Measurements from ENCODE around the gene GBE1. TPM values are rescaled to one million over a fixed set of nuclear protein-coding genes. Genes with fewer than 3 reads are reported as not detected.

The GBE1 gene
- total RNA-seq, 1 experiment from 2014 or later, result 9.2 TPM

DNA sequence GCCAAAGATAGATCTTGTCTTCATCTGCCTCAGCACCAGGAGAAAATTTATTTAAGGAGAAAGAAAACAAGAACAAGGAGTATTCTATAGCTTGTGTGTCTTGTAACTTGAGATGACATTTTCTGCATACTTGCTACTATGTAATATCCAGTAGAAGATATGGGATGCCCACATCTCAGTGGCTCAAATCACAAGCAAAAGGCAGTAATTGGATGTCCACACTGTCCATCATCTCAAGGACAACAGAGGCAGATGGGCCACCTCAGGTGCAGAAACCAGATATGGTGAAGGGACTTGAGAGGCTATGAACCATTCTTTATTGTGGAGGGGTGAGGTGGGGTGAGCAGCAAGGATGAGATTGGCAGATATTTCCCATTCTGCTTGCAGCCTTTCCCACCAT lies 309.0 kb downstream of the GBE1 start:
- DNase-seq (ENCODE audit: low spot score), result no peak
- Mint-ChIP-seq H3K4me3 (no peak overlapping the region), H3K9me3 (no peaks in the 10 kb centered on the region), H3K27me3 (ENCODE audit: low read depth) (no peaks in the 10 kb centered on the region), H3K36me3 (no peaks in the 10 kb centered on the region), H3K27ac (no peak overlapping the region), H3K4me1 (peaks cover 12% of the 10 kb centered on the region)
- CTCF ChIA-PET, result no interaction called here
- ATAC-seq, result no peak
- POLR2A ChIA-PET, result no interaction called here
- TF ChIP-seq, protein P1, sequence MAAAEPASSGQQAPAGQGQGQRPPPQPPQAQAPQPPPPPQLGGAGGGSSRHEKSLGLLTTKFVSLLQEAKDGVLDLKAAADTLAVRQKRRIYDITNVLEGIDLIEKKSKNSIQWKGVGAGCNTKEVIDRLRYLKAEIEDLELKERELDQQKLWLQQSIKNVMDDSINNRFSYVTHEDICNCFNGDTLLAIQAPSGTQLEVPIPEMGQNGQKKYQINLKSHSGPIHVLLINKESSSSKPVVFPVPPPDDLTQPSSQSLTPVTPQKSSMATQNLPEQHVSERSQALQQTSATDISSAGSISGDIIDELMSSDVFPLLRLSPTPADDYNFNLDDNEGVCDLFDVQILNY (CRISPR knock-in tag; IDR thresholded peaks at IDR 0.05), result no peak
- TF ChIP-seq ZNF138 (CRISPR knock-in tag; conservative IDR thresholded peaks at IDR 0.05) (no peak), TCF7 (CRISPR knock-in tag; IDR thresholded peaks at IDR 0.05; ENCODE audit: low read depth) (no peak), ELF4 (CRISPR knock-in tag; IDR thresholded peaks at IDR 0.05; ENCODE audit: low read depth) (no peak), SP1 (CRISPR knock-in tag; conservative IDR thresholded peaks at IDR 0.05) (no peak), ESRRA (CRISPR knock-in tag; IDR thresholded peaks at IDR 0.05; ENCODE audit: borderline replicate concordance) (no peak), RORB (CRISPR knock-in tag; IDR thresholded peaks at IDR 0.05) (no peak), GRHL2 (CRISPR knock-in tag; IDR thresholded peaks at IDR 0.05; ENCODE audit: insufficient replicate concordance, severe bottlenecking) (no peak), NFYB (CRISPR knock-in tag; conservative IDR thresholded peaks at IDR 0.05; ENCODE audit: low read depth) (no peak), PRRX2 (CRISPR knock-in tag; IDR thresholded peaks at IDR 0.05) (no peak), EMX1 (CRISPR knock-in tag; IDR thresholded peaks at IDR 0.05) (no peak)
- TF ChIP-seq, protein P2, sequence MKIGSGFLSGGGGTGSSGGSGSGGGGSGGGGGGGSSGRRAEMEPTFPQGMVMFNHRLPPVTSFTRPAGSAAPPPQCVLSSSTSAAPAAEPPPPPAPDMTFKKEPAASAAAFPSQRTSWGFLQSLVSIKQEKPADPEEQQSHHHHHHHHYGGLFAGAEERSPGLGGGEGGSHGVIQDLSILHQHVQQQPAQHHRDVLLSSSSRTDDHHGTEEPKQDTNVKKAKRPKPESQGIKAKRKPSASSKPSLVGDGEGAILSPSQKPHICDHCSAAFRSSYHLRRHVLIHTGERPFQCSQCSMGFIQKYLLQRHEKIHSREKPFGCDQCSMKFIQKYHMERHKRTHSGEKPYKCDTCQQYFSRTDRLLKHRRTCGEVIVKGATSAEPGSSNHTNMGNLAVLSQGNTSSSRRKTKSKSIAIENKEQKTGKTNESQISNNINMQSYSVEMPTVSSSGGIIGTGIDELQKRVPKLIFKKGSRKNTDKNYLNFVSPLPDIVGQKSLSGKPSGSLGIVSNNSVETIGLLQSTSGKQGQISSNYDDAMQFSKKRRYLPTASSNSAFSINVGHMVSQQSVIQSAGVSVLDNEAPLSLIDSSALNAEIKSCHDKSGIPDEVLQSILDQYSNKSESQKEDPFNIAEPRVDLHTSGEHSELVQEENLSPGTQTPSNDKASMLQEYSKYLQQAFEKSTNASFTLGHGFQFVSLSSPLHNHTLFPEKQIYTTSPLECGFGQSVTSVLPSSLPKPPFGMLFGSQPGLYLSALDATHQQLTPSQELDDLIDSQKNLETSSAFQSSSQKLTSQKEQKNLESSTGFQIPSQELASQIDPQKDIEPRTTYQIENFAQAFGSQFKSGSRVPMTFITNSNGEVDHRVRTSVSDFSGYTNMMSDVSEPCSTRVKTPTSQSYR (CRISPR knock-in tag; IDR thresholded peaks at IDR 0.05), result no peak
- TF ChIP-seq, protein P3, sequence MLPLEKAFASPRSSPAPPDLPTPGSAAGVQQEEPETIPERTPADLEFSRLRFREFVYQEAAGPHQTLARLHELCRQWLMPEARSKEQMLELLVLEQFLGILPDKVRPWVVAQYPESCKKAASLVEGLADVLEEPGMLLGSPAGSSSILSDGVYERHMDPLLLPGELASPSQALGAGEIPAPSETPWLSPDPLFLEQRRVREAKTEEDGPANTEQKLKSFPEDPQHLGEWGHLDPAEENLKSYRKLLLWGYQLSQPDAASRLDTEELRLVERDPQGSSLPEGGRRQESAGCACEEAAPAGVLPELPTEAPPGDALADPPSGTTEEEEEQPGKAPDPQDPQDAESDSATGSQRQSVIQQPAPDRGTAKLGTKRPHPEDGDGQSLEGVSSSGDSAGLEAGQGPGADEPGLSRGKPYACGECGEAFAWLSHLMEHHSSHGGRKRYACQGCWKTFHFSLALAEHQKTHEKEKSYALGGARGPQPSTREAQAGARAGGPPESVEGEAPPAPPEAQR (CRISPR knock-in tag; IDR thresholded peaks at IDR 0.05), result no peak
- TF ChIP-seq, protein P4, sequence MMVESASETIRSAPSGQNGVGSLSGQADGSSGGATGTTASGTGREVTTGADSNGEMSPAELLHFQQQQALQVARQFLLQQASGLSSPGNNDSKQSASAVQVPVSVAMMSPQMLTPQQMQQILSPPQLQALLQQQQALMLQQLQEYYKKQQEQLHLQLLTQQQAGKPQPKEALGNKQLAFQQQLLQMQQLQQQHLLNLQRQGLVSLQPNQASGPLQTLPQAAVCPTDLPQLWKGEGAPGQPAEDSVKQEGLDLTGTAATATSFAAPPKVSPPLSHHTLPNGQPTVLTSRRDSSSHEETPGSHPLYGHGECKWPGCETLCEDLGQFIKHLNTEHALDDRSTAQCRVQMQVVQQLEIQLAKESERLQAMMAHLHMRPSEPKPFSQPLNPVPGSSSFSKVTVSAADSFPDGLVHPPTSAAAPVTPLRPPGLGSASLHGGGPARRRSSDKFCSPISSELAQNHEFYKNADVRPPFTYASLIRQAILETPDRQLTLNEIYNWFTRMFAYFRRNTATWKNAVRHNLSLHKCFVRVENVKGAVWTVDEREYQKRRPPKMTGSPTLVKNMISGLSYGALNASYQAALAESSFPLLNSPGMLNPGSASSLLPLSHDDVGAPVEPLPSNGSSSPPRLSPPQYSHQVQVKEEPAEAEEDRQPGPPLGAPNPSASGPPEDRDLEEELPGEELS (CRISPR knock-in tag; IDR thresholded peaks at IDR 0.05), result no peak
- TF ChIP-seq, protein P5, sequence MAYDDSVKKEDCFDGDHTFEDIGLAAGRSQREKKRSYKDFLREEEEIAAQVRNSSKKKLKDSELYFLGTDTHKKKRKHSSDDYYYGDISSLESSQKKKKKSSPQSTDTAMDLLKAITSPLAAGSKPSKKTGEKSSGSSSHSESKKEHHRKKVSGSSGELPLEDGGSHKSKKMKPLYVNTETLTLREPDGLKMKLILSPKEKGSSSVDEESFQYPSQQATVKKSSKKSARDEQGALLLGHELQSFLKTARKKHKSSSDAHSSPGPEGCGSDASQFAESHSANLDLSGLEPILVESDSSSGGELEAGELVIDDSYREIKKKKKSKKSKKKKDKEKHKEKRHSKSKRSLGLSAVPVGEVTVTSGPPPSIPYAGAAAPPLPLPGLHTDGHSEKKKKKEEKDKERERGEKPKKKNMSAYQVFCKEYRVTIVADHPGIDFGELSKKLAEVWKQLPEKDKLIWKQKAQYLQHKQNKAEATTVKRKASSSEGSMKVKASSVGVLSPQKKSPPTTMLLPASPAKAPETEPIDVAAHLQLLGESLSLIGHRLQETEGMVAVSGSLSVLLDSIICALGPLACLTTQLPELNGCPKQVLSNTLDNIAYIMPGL (CRISPR knock-in tag; IDR thresholded peaks at IDR 0.05), result no peak
- TF ChIP-seq, protein P6, sequence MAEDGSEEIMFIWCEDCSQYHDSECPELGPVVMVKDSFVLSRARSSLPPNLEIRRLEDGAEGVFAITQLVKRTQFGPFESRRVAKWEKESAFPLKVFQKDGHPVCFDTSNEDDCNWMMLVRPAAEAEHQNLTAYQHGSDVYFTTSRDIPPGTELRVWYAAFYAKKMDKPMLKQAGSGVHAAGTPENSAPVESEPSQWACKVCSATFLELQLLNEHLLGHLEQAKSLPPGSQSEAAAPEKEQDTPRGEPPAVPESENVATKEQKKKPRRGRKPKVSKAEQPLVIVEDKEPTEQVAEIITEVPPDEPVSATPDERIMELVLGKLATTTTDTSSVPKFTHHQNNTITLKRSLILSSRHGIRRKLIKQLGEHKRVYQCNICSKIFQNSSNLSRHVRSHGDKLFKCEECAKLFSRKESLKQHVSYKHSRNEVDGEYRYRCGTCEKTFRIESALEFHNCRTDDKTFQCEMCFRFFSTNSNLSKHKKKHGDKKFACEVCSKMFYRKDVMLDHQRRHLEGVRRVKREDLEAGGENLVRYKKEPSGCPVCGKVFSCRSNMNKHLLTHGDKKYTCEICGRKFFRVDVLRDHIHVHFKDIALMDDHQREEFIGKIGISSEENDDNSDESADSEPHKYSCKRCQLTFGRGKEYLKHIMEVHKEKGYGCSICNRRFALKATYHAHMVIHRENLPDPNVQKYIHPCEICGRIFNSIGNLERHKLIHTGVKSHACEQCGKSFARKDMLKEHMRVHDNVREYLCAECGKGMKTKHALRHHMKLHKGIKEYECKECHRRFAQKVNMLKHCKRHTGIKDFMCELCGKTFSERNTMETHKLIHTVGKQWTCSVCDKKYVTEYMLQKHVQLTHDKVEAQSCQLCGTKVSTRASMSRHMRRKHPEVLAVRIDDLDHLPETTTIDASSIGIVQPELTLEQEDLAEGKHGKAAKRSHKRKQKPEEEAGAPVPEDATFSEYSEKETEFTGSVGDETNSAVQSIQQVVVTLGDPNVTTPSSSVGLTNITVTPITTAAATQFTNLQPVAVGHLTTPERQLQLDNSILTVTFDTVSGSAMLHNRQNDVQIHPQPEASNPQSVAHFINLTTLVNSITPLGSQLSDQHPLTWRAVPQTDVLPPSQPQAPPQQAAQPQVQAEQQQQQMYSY (CRISPR knock-in tag; IDR thresholded peaks at IDR 0.05), result no peak
